Left lung (tissue), 10 donors: ENCODE measurements around the gene PRXL2C. TPM values are rescaled to one million over a fixed set of nuclear protein-coding genes. Genes with fewer than 3 reads are reported as not detected.

Experiments
- ATAC-seq: fragments of 200-7000 bp; cut with Tn5 transposase; one replicate; pipeline ENCODE4 v1.9.1; 2020; ENCODE audit warnings: moderate library complexity
- DNase-seq, 4 donors: peaks; one replicate each; pipeline ENCODE4 v3.0.0-alpha.2; 2013 to 2020
- H3K27ac ChIP-seq, 2 donors: fragments of 200-600 bp; sonication (generic) in 1 of 2; one replicate each; pipeline versions ENCODE4 v1.5.0 to v1.8.0; 2020 to 2021
- H3K27me3 ChIP-seq, 2 donors: fragments of 200-600 bp; sonication (generic) in 1 of 2; one replicate each; pipeline versions ENCODE4 v1.5.0 to v1.8.0; 2020 to 2021
- H3K36me3 ChIP-seq, 2 donors: fragments of 200-600 bp; sonication (generic) in 1 of 2; one replicate each; pipeline versions ENCODE4 v1.5.0 to v1.8.0; 2020 to 2021
- H3K4me1 ChIP-seq, 2 donors: fragments of 200-600 bp; one replicate each; pipeline ENCODE4 v1.8.0; 2021
- H3K4me3 ChIP-seq, 2 donors: fragments of 200-600 bp; sonication (generic) in 1 of 2; one replicate each; pipeline versions ENCODE4 v1.5.0 to v1.8.0; 2020 to 2021; ENCODE audit warnings: mild to moderate bottlenecking in 1 of 2
- H3K9me3 ChIP-seq, 2 donors: fragments of 200-600 bp; sonication (generic) in 1 of 2; one replicate each; pipeline versions ENCODE4 v1.5.0 to v1.8.0; 2020 to 2021
- intact Hi-C, 2 donors: fragments of 100-400 bp; cut with DNase I; formaldehyde crosslinking; loops; one replicate each; pipeline versions ENCODE4 v1.11.2 to v1.14.2; 2022
- polyA plus RNA-seq, 6 donors: library from polyadenylated mRNA; unstranded; fragments of 120-200 nt; gene quantifications; one replicate each; pipeline ENCODE4 v1.2.1, GENCODE V29; 2013; ENCODE audit not compliant: insufficient read length in 6 of 6
- total RNA-seq, 2 donors: library from RNA; stranded (reverse); fragmentation: NEBNext Ultra II Directional; extraction: Animal tissue kit (Norgen Biotek cat#: 25700); gene quantifications; one replicate each; pipeline ENCODE4 v1.2.1, GENCODE V29; 2021
- TF ChIP-seq, protein P1 (sequence below), 2 donors: fragments of 200-600 bp; sonication (generic) in 1 of 2; IDR thresholded peaks; one replicate each; pipeline versions ENCODE4 v1.5.0 to v1.8.0; 2021; ENCODE audit warnings: antibody characterized with exemption in 2 of 2
- donor health status: DM: no; HTN: yes; CAD: no.
- donor health status: DM: no; HTN: no; CAD: no.

PRXL2C gene
- total and polyA plus RNA-seq, 8 donors, result 5.3 to 31.9 (median 6.3) TPM

DNA sequence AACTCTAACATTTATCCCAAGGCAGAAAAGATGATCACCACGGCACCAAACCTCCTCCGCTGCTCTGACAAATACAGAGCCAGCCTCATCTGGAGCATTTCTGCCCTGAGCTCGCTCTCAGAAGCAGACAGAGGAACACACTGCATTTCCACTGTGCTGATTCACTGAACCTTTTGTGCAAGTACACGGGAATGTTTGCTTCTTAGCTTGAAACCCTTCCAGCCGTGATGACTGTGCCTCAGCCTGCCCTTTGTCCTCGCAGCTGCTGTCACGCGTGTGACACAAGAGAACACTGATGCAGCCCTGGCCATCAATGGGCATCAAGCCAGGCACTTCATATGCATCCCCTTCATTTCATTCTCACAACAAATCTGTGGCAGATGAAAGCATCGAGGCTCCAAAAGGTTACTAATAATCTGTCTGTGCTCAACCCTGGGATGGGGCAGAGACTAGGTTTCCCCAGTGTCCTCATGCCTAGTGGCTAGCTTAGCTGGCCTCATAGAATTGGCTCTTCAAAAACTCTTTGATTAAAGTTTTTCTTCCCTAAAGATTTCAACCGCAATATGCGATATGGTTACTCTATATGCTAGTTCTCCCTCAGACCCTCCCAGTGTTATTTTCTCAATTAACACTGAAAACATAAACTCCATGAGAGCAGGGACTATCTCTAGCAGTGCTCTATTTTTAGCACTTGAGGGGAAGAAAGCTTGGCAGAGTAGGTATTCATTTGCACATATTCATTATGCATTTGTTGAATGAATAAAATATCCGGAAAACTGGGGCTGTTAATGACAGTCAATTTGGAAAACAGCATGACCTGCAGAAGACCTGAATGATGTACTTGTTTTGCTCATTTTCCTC, 42.8 kb downstream of the PRXL2C start:
- Histone ChIP-seq H3K27me3 (peaks cover 0 to 42% of the 10 kb centered on the region in 2 donors), H3K4me1 (no peaks in the 10 kb centered on the region), H3K36me3 (no peaks in the 10 kb centered on the region), H3K4me3 (no peak overlapping the region), H3K9me3 (no peaks in the 10 kb centered on the region), H3K27ac (no peak overlapping the region)
- peak in 1 of 4 donors; percentile 20 for DNase-seq
- intact Hi-C loops, result no loop called here
- peak; percentile 64 for ATAC-seq
- TF ChIP-seq, protein P1, sequence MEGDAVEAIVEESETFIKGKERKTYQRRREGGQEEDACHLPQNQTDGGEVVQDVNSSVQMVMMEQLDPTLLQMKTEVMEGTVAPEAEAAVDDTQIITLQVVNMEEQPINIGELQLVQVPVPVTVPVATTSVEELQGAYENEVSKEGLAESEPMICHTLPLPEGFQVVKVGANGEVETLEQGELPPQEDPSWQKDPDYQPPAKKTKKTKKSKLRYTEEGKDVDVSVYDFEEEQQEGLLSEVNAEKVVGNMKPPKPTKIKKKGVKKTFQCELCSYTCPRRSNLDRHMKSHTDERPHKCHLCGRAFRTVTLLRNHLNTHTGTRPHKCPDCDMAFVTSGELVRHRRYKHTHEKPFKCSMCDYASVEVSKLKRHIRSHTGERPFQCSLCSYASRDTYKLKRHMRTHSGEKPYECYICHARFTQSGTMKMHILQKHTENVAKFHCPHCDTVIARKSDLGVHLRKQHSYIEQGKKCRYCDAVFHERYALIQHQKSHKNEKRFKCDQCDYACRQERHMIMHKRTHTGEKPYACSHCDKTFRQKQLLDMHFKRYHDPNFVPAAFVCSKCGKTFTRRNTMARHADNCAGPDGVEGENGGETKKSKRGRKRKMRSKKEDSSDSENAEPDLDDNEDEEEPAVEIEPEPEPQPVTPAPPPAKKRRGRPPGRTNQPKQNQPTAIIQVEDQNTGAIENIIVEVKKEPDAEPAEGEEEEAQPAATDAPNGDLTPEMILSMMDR (IDR thresholded peaks at IDR 0.05), result no peak

DNA sequence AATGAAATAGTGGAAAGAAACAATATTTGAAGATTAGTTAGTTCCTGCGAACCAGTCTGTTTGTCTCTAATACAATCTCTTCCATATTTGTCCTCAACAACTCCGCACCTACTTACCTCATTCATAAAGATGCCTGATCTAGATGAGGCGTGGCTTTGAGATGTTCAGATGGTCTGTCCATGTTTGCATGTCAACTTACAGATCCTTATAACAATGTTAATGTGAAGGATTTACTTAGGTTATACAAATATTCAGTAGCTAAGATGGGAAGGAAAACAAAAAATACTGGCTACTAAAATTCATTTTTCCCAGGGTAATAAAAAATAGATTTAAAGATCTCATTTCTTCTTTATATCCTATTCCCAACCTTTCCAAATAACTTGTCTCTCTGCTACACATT, 43.8 kb downstream of the PRXL2C start:
- intact Hi-C loops, result no loop called here
- Histone ChIP-seq H3K27me3 (peaks cover 0 to 36% of the 10 kb centered on the region in 2 donors), H3K4me3 (no peak overlapping the region), H3K27ac (no peak overlapping the region), H3K9me3 (no peaks in the 10 kb centered on the region), H3K36me3 (no peaks in the 10 kb centered on the region), H3K4me1 (no peaks in the 10 kb centered on the region)
- TF ChIP-seq, protein P1 (IDR thresholded peaks at IDR 0.05), result no peak
- DNase-seq (no peak), ATAC-seq (no peak)

GRCh38 chr9:96609732-96610131, 45.4 kb downstream of the PRXL2C start:
- intact Hi-C loops, result no loop called here
- Histone ChIP-seq H3K27ac (no peak overlapping the region), H3K4me3 (no peak overlapping the region), H3K4me1 (no peaks in the 10 kb centered on the region), H3K36me3 (no peaks in the 10 kb centered on the region), H3K9me3 (no peaks in the 10 kb centered on the region), H3K27me3 (peaks cover 0 to 30% of the 10 kb centered on the region in 2 donors)
- ATAC-seq (no peak), DNase-seq (no peak)
- TF ChIP-seq, protein P1 (IDR thresholded peaks at IDR 0.05), result no peak

- intact Hi-C loops, result no loop called here
- TF ChIP-seq, protein P1 (IDR thresholded peaks at IDR 0.05), result no peak
- Histone ChIP-seq H3K4me3 (no peak overlapping the region), H3K27me3 (peaks cover 0 to 21% of the 10 kb centered on the region in 2 donors), H3K9me3 (no peaks in the 10 kb centered on the region), H3K4me1 (peaks cover 0 to 4% of the 10 kb centered on the region in 2 donors), H3K27ac (no peak overlapping the region), H3K36me3 (no peaks in the 10 kb centered on the region)
- DNase-seq, result no peak
- no peak for ATAC-seq
These were observed 47.1 kb downstream of the PRXL2C start for GRCh38 chr9:96607971-96608370.

DNA sequence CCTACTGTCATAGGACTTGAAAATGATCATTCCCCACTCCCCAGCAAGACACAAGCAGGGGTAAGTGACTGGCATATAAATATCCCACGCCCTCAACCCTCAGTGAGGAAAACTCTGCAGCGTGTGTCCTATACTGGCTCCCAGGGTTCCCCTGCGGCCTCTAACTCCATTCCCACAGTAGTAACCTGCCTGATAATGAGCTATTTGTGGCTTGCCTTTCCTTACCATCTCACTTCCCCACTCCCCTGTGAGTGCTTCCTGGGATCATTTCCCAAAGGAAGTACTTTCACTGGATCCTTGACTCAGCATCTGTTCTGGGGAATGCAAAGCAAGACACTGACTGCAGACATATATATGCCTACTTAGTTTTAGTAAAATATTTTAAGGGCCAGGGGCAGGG, 49.8 kb downstream of the PRXL2C start:
- H3K27ac ChIP-seq, result no peak overlapping the region
- no peak for ATAC-seq
- peaks cover 0 to 6% of the 10 kb centered on the region in 2 donors for H3K27me3 ChIP-seq
- H3K4me3 ChIP-seq, result no peak overlapping the region
- H3K36me3 ChIP-seq, result no peaks in the 10 kb centered on the region
- peaks cover 0 to 4% of the 10 kb centered on the region in 2 donors for H3K4me1 ChIP-seq
- DNase-seq, result no peak
- no peaks in the 10 kb centered on the region for H3K9me3 ChIP-seq
- TF ChIP-seq, protein P1 (IDR thresholded peaks at IDR 0.05), result no peak
- intact Hi-C loops, result no loop called here
